GM12872 (cell line): ENCODE results near the gene ACAP1.

Source experiments
- CTCF ChIP-seq: IDR thresholded peaks from 3 replicates; pipeline ENCODE4 v1.5.1; 2011; ENCODE audit warnings: low read depth, mild to moderate bottlenecking, low read length, moderate library complexity; ENCODE audit not compliant: insufficient read depth

ACAP1 gene

GRCh38 chr17:7370853-7371252 lies 34.5 kb downstream of the ACAP1 start:
- TF ChIP-seq CTCF, result no peak

GRCh38 chr17:7374353-7374752 lies 38.0 kb downstream of the ACAP1 start:
- no peak for TF ChIP-seq CTCF

- no peak for TF ChIP-seq CTCF
Observed at GRCh38 chr17:7379134-7379533, 42.8 kb downstream of the ACAP1 start.

- no peak for TF ChIP-seq CTCF
Observed at GRCh38 chr17:7380321-7380720, 44.0 kb downstream of the ACAP1 start.

GRCh38 chr17:7380855-7381683 lies 44.7 kb downstream of the ACAP1 start, which contains the start of gene TNK1:
Gene TNK1, plus strand, starts transcription at chr17:7381089. Its CDS starts 1,838 bp downstream, at chr17:7382927.
- TF ChIP-seq CTCF, result no peak

- TF ChIP-seq CTCF, result no peak
Observed at GRCh38 chr17:7382901-7383300, 46.6 kb downstream of the ACAP1 start.

- no peak for TF ChIP-seq CTCF
Observed at GRCh38 chr17:7383371-7383741, 47.0 kb downstream of the ACAP1 start.
